ENCODE data around the gene PPP1R9B.
A peak's percentile ranks its signal among the peaks of the same experiment; 100 is the strongest.

The PPP1R9B gene

DNA sequence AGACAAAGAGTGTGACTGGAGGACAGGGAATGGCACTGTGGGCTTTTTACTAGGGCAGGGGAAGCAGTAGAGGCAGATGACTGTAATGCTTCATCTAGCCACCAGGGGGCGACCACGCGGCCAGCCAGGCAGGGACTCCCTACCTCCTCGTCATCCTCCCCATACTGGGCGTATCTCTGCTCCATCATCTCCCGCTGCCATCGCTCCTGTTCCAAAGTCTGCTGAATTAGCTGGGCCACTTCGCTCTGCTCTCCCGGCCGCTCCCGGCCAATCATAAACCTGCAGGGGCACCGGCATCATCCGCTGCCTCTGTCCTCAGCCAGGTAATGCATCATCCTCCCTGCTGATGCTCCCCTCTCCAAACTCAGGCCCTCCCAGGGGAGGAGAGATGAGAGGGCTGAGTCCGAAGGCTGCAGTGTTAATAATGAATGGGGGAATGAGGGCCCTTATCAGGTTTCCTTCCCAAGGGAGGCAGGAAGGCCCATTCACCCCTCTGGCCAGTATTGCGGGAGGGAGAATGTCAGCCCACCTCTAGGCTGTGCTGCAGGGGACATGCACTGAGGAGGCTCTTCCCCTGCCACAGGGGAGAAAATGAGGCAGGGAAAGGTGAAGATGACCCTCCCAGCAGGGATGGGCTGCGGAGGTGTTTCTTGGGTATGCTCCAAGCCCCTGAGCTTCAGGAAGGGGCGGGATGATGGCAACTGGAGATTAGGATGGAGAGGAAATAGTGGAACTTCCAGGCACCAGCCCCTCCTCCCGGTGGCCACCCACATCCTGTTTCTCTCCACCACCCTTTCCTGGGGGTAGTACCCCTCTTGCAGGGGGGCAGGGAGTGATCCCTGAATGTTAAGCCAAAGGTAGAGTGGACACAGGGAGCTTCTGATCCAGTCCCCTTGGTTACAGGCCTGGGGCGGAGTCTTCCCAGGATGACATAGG, 10.3 kb downstream of the PPP1R9B start:
- peak; percentile 91 to 93 for DNase-seq

DNA sequence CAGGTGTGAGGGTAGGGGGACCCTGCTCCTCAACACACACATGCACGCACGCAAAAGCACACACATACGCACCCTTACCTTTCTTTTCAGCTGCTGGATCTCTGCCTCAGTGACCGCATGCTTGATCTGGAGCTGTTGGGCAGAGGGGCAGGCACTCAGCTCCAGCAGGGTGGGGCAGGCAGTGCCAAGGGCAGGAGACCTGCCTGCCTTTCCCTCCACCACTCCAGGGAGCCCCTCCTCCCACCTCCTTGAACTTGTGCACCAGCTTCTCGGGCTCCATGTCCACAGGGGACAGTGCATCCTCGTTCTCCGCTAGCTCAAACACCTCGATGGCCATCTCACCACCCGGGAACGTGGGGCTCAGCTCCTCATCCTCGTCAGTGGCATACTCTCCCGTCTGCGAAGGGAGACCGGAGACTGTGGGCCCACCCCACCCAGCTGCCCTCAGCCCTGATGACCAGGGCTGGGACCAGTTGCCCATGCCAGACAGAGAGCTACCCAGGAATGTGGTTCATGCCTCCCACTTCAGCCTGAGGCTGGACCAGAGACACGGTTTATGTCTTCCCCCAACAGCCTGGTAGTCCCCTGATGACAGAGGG, 11.2 kb downstream of the PPP1R9B start:
- DNase-seq = no peak

DNA sequence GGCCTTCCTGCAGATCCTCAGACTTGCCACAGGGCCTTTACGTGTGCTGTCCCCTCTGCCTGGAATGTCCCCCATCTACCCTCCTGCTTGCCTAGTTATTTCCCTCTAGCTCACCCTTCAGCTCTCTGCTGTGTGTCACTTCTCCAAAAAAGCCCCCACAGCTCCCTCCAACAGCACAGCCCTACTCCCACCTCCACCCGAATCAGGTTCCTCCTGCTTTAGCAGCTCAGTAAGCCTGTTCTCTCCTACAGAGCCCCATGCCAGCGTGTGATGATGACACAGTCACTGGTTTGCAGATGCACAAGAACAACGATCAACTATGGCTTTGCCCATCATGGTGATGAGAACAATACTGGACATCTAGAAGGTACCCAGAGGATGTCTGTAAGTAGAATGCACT, 13.4 kb downstream of the PPP1R9B start:
- DNase-seq = no peak

DNA sequence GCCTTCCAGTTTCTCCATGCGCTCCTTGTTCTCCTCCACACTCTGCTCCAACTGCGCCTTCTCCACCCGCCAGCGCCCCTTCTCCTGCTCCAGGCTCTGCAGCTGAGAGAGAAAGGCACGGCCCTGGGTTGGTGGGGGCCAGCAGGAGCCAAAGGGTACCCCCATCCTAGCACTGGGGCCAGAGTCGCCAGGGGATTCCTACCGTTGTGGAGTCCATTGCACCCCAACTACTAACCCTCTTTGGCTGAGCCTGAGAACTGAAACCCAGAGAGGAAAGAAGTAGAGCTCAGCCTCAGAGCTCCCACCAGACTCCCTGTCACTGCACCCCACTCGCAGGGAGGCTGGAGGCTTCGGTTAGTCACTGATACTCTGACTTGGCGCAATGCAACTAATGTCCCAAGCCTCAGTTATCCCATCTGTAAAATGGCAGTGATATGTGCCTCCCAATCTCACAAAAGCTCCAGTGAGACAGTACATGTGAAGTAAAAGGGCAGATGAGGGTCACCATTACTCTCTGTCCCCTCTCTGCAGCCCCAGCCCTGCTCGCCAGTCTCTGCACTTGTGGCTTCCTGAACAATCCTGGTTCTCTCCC, 14.3 kb downstream of the PPP1R9B start:
- no peak for DNase-seq

DNA sequence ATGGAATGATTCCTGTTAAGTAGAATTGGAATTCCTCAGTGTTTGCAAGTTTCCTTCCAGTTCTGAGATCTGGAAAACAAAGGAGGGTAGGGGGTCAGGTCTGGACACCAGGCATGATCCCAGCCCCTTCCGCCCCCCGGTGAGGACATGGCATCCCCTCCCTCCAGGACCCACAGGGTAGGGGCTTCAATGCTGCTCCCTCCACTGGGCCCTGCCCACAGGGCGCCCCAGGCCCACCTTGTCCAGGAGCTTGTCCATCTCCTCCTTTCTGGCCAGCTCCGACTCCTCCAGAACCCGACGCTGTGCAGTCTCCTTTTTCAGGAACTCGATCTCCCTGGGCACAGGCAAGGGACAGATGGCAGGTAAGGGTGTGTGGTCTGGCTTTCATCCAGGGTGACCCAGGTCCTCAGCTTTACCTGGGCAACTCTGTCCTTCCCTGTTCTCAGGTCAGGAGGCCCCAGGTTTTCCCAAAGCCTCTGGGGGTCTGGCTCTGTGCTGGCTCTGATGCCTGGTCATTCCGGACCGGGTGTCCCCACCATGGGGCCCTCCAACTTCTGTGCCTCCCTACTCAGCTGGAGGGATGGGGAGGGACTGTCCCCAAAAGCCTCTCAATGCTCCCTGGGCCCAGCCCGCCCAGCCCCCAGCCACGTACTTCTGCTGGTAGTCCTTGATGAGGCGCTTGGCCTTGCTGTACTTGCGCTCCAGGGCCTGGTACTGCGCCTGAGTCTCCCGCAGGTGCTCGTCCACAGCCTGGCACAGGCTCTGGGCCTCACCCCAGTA, 15.0 kb downstream of the PPP1R9B start:
- DNase-seq = no peak

DNA sequence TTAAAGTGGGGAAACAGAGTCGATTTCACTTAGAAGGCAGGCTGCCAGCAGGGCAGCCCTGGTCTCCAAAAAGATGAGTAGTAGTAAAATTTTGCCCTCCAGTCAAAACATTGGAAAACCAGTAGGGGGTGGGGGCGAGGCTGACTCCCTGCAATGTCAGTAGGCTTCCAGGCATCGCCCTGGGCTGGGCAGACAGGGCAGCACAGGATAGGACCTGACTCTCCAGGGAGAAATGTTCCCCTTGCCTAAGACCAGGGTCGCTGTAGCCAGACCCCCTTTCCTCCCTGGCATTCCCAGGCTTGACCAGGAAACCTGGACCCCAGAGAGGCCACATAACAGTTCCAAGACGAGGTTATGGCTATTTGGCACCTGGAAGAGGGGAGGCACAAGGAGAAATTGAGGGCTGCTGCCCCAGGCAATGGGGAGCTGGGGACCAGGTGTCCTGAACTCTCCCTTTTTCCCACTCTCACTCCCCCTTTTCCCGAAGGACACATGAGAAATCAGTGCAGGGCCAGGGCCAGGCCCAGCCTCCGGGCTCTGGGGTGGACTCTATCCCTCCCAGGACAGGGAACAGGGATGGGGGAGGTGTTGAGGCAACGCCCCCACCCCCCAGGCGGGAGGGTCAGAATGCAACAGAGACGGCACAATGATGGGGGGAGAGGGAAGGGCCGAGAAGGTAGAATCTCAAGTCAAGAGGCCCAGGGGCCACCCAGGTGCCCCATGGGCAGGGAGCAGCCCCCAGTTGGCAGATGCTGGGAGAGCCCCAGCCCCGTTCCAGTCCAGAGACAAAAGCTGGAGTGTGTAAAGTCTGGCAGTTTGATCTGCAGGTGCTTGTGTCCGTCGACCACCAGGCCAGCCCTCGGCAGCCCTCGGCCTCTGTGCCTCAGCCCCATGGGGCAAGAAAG, 16.0 kb downstream of the PPP1R9B start:
- no peak for DNase-seq

DNA sequence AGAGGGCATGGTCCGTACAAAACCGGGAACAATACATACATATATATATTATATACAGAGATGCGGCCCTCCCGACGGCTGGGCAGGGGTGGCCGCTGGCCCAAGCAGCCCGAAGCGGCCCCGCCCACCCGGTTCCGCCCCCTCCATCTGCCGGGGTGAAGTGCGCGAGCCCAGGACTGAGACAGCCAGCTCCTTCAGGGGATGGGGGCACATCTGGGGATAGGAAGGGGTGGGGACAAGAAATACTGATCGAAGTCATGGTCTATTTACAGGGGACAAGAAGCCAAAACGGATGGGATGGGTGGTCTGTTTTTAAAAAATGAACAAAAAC, 16.7 kb downstream of the PPP1R9B start:
- no peak for DNase-seq

DNA sequence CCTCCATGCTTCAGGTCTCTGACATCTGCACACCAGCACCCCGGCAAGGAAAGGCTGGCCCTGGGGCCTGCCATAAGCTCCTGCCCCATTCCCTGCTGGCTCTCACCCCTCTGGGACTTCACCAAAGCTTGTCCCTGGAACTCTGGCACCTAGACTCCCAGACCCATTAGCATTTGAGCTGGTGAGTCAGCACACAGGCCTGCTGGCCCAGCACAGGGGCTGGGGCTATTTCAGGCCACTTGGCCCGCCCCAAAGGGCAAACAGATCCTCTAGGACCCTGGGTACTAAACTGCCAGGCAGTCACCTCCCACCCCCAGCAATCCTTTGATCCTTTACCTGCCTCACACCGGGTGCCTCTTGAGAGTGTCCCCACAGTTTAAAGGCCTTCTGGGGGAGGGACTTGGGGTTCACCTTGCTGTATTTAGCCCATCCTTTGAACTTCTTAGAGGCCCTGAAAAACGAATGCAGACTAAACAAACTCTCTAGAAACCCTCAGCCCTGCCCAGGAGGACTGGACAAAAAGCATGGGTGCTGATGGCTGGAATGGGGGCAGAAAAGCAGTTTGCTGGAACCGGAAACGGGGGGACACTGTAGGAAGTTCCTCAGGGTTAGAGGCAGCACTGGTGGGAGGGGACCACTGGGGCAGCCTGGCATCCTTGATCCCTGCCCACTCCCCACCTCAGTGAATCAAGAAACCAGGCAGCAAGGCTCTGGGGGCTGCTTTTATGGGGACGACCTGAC, 17.3 kb downstream of the PPP1R9B start:
- no peak for DNase-seq

DNA sequence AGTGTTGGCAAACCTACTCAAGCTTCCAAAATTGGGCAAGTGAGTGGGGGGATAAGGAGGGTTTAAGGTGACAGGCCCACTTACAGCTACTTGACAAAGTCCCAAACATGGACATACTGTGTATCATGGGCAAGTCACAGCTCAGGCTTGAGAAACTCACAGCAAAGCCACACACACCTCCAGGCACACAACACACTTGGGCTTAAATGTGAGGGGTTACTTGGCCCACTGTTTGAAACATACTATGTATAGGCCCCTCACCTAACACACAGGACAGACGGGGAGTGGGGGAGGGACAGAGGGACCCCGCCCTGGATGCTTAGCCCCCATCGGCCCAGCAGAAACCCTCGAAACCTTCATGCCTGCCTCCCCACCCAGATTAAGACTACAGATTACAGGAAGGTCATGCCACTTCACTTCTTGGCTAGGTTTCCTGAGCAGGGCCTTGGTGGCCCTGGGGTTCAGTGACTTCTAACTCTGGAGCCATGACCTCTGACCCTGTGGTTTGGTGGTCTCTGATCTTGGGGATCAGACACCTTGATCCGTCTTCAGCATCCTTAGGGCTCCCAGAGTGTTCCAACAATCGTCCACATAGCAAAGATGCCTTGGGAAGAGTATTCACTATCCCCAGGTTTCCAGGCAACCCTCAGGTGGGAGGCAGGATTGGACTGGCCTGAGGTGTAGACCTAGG, 18.2 kb downstream of the PPP1R9B start:
- no peak for DNase-seq

DNA sequence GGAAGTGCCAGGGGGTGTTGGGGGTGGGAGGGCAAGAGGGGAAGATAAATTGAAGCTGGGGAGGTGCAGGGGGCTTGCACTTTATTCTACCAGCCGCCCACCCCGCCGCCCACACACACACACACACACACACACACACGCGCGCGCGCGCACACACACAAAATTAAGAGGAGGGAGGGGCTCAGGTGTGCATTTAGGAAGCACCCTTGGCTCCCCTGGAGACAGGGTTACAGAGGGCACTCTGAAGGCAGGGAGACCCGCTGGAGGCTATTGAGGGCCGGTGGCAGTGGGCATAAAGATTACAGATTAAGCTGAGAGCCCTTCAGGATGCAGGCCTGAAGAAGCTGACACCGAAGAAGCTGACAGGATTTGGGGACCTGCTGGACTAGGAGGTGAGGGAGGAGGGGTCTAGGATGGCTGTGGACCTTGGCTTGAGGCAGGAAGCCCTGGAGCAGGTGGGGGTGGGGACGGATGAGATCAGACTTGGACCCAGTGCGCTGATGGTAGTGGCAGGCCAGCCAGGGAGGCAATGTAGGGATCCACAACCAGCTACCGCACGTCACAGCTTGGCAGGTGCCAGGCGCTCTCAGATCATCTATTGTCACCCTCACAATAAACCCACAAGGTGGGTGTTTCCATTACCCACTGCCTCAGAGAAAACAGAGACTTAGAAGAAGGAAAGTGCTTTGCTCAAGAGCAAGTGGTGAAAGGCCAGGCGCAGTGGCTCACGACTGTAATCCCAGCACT, 19.7 kb downstream of the PPP1R9B start:
- DNase-seq = no peak

DNA sequence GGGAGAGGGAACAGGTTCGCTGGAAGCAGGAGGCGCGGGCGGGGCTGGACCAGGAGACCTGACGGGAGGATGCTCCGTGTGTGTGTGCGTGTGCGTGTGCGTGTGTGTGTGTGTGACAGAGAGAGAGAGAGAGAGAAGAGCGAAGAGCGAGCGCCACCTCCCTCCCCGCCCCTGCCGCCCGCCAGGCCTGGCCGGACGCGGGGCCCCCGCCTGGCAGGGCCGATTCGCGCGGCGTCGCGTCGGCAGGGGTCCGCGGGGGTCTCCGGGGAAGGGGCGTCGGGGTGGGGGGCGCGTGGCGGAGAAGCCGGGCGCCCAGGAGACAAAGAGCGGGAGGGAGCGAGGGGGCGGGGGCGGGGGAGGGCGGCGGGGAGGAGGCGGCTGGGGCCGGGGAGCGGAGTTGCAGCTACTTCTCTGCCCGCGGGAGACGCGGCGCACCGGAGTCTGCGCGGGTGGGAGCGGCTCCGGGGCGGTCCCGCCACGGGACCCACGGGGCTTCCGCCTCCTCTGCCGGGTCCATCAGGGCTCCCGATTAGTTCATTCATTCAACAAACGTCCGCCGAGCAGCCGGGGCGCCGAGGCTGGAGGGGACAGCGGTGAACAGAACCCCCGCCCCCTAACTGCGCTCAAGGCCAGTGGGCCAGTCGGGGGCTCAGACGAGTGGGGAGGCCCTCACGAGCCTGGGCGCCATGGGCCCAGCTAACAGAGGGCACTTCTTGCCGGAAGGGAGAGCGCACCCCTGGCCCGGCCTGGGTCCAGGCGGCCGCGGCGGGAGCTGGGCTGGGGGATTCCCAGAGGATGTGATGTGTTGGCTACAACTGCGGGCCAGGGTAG, 20.5 kb downstream of the PPP1R9B start, which contains the start of gene SAMD14:
Gene SAMD14 (minus strand): TSS at position 433 of the 831 bp plus-strand sequence. CDS start 5,201 bp downstream, outside the sequence.
- DNase-seq = no peak

DNA sequence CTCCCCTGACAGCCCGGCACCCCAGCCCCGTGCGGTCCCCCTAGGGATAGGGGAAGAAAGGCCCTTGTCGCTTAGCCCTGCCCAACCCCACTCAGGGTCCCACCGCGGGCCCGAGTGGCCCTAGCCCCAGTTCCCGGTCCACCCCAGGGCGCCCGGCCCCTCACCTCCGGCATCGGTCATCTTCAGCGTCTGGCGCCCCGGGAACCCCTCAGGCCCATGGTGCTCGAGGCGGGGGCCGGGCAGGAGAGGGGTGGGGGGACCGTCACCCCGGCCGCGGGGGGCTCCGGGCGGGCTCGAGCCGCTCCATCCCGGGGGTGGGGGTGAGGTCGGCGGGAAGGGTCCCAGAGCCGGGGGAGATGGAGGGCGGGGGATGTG, 21.1 kb downstream of the PPP1R9B start:
- DNase-seq = no peak

DNA sequence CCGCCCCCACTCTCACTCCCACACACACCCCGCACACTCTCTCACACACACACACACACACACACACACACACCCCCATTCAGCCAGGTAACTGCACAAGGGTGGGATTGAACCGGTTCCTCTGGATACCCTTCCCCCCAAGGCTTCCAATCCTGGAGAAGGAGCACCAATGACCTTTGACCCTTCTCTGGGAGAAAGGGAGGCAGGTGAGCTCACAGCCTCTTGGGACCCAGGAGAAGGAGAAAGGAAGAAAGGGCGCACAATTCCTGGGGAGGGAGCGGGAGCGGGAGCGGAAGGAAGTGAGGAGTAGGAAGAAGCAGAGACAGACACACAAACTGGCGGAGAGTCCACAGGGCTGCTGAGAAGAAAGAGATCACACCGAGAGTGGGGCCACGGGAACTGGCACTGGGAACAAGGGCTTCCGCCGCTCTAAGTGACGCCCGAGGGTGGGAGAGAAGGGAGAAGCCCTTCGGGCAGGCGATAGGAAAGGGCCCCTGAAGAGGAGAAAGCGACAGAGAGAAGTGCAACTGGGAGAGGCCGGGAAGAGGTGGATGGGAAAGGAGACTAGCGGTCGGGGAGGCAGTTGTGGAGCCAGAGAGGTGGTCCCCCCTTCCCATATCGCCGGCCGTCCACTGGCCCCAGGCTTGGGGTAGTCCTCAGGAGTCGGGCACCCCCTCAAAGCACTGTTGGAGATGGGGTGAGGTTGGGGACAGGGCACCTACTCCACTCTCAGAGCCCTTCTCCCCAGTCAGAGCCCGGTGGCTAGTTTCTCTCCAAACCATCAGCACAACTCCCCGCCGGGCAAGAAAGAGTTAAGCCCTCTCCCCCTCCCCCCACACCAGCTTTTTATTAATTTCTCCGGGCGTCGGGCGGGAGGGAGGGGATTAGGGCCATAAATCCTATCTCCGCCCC, 21.8 kb downstream of the PPP1R9B start:
- peak in 1 of 2 experiments; percentile 34 for DNase-seq

DNA sequence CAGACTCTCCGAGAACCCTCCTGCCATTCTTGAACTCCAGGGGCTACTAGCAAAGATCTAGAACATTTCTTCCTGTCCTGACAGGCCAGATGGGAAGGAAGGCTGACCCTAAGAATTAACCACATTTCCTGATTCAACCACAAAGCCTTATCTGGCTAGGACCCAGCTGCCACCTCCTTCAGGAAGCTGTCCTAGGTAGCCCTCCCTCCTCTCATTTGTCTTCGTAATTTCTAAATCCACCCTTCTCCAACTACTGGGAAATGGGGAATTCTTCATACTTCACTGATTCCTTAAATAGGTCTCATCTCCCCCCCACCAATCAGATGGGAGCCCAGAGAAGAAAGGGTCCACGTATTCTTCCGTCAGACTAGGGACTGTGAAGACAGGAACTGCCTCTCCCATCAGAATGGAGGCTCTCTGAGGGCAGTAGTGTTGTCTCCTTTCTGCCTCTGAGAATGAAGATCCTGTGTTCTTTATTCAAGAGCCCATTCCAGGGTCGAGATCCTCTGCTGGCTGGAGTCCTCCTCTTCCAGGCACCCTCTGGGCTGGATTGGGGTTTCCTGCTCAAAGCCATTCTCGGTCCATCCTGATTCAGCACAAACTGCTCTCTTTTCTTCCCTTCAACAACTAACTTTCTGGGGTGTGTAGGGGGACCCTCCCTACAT, 22.6 kb downstream of the PPP1R9B start:
- peak; percentile 44 to 64 for DNase-seq

DNA sequence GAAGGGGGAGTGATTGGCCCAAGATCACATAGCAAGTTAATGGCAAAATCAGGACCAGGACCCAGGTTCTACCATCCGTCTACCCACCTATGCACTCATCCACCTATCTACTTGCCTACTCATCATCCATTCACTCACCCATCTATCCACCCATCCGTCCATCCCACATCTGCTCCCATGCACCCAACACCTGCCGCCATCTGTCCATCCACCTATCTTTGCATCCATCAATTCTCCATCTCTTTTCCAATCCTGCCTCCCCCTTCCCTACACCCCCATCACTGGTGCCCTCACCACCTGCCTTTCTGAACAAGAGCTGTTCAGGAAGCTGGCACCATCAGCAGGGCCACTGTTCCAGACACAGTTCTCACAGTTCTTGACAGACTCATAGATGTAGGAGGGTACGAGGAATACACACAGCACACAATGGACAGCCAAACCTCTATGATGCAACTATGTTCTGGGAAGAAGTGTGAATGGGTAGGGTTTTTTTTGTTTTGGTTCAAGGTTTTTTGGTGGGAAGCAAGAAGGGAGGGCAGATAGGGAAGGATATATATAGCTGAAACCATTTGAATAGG, 25.0 kb downstream of the PPP1R9B start:
- DNase-seq = no peak

DNA sequence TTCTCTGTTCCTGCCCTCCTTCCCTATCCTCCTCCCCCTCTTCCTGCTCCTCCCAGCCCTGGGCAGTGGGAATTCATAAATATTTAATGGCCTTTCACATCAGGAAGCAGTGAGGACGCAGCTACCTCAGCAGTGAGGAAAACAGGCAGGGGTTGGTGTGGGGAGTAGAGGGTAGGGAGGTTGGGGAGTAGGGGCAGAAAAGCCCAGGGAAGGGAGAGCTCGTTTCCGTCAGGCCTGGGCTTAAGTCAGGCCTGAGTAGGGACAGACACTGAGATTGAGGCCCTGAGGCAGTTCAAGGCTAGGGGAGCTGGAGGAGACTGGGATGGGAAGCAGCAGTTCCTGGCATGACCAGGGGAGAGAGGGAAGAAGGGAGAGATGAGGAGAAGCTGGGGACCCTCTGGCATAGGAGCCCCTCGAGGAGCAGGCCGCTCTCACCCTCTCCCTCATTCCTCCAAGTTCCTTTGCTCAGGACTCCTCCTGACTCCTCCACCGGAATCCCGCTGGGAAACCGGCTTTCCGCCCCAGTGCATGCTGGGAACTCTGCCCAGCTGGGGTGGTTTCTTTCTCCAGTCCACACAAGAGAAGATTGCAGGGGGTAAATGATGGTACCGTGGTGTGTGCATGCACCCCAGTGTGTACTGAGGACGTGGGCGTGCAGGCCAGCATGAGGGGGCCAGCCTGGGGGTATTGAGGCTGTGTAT, 26.7 kb downstream of the PPP1R9B start:
- DNase-seq = no peak

All from Kasumi-1 (cell line).